SKM-1 treated with dmso at 0.1 percent for 144 hours (cell line): Measurements from ENCODE around the gene PSD2.
A peak's percentile ranks its signal among the peaks of the same experiment; 100 is the strongest.

Experiments
- DNase-seq: peaks from one replicate; lab custom pipeline; 2025; ENCODE audit not compliant: unreplicated experiment; lab: John Stamatoyannopoulos, UW

Gene PSD2

DNA sequence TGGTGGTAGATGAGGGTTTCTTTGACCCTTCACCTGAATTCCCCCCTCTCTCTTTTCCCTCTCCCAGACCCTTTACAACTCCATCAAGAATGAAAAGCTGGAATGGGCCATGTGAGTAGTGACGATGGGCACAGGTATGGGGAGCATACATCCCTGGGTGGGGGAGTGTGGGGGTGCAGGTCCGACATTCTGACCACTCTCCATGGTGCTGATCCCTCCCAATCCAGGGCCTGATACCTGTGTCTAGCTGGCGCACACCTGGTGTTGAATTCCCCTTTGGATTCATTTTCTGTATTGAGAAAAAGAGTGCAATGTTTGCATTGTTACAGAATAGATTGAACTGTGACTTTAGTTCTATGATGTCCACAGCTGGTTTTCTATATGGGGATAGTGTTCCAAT lies 40.0 kb downstream of the PSD2 start:
- DNase-seq: no peak

- no peak for DNase-seq
These were observed 41.0 kb downstream of the PSD2 start for GRCh38 chr5:139836469-139837208.

GRCh38 chr5:139837711-139838380 lies 42.2 kb downstream of the PSD2 start:
- no peak for DNase-seq

- no peak for DNase-seq
These were observed 43.0 kb downstream of the PSD2 start for GRCh38 chr5:139838381-139839197.

DNA sequence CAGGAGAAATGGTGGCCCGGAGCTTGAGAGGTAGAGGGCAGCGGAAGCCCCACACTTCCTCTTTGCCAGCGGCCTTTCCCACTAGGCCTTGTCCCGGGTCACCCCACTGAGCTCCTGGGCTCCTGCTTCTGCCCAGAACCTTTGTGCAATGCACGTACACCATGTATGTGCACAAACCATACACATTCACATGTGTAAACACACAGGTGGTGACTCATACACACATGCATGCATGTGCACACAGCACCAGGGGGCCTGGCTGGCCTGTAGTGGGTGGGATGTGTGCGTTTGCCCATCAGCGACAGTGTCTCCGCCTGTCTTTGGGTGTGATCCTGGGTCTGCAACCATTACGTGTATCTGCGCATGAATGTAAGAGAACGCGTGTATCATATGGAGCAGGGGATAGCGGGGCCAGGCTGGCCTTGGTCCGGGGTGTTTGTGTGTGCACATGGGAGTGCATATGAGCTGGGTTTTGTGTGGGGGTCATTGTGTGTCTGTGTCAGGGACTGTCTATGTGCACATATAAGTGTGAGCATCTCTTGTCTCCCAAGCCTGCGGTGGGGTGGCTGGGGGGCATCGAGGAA lies 43.7 kb downstream of the PSD2 start:
- no peak for DNase-seq

DNA sequence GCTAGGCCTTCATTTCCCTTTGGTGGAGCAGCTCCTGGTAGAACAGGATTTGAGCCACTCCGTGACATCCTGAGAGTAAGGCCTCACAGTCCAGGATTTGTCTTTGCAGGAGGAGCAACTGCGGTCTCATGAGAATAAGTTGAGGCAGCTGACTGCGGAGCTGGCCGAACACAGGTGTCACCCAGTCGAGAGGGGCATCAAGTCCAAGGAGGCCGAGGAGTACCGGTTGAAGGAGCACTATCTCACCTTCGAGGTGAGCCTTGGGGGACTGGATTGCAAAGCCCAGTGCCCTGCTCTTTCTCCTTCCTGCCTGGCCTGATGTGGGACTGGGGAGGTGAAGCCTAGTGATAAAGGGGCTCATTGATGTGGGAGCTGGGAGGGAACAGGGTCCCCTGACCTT lies 44.3 kb downstream of the PSD2 start:
- DNase-seq: no peak

GRCh38 chr5:139841549-139841948 lies 45.9 kb downstream of the PSD2 start:
- no peak for DNase-seq

DNA sequence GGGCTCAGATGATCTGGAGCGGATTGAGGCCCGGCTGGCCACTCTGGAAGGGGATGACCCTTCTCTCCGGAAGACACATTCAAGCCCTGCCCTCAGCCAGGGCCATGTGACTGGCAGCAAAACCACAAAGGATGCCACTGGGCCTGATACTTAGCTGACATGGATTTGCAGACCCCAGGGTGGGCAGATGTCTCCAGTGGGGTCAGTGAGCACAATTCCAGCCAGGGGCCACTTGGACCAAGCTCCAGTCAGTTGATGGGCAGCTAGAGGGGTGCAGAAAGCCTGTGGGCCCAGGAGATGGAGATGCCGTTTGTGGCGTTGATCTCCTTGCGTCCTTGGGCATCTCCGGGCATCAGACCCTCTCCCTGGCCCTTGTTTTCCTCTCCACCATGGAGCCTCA lies 46.7 kb downstream of the PSD2 start:
- DNase-seq: no peak

DNA sequence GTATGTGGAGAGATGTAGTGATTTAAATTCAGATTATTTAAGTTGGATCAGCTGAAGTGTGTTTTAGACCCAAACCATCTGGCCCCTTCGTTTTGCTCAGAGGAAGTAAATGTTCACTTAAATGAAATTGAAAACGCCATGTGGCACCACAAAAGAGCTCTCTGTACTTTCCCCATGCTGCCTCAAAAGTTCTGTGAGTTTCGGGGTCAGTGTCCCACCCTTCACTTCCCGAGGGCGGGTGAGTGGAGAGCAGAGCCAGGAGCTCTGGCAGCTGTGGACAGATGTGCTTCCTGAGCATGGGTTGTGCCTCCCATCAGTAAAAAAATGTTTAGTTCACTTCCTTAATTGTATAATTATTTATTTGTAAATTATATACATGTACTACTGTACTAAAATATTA lies 48.4 kb downstream of the PSD2 start:
- no peak for DNase-seq

- DNase-seq: peak; percentile 69
These were observed 49.0 kb downstream of the PSD2 start for GRCh38 chr5:139844472-139845145.

- no peak for DNase-seq
These were observed 50.5 kb downstream of the PSD2 start for GRCh38 chr5:139845846-139846681.

DNA sequence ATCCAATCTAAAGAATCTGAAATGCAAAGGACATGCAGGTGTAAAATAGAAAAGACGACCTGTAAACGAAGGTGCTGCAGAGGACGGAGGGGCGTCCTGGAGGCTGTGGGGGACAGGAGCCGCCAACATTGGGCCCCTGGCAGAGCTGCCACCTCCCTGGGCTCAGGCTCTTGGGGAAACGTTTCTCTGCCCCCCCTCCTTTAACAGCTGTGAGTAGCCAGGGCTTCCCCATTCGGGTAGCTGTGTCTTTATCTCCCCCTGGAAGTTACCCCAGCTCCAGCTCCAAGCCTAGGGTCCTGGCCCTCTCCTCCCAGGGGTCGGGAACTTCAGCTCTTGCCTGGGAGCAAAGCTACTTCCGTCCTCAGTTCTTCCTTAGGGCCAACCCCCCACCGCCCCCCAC lies 51.5 kb downstream of the PSD2 start:
- no peak for DNase-seq

DNA sequence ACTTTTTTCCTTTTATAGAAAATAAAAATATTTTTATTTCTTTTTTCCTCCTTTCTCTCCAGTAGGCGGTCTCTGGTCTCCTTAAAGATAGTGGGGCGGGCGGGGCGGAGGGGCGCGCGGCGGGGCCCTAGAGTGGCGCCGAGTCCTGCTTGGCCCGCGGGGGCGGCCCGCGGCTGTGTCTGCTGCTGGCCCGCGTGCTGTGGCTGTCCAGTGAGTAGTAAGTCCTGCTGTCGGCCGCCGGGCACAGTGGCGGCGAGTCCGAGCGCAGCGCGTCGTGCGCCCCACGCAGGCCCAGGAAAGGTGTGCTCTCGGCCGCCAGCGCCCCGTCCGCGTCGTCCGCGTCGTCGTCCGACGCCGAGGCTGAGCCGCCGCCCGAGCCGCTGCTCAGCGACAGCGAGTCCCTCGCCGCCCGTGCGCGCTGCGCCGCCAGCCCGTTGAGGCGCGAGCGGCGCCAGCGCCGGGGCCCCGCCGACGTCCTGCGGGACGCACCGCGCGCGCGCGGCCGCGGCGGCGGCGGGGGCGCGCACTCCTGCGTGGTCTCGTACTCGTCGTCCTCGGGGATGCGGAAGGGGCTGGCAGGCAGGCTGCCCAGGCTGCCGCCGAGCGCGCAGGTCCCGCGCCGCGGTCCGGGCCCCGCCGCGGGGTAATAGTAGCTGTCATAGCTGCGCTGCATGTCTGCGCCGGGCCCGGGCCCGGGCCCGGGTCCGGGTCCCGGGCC lies 52.3 kb downstream of the PSD2 start:
- DNase-seq: peak; percentile 66

DNA sequence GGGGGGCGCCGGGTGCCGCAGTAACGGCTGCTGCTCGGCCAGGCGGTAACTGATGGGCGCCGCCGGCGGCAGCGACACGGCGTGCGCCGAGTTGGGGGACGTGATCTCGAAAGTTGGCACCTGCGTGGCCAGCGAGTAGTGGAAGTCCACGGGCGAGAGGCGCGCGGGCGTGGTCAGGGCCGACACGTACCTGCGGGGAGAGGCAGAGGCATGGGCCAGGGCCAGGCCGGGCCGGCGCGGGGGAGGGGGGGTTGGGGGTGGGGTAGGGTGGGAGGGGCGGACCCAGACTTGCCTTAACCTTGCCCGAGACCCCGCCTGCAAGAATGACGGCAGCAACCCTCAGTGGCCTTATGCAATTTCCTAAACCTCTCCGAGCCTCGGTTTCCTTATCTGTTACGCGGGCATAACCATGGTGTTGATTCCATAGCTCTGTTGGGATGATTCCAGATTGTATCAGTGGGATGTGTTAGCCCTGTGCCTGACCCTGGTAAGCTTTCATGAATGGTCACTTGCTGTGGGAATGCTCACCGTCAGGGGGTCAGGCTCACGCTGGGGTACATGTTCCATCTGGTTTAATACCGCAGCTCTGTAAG lies 53.0 kb downstream of the PSD2 start:
- DNase-seq: peak; percentile 35

DNA sequence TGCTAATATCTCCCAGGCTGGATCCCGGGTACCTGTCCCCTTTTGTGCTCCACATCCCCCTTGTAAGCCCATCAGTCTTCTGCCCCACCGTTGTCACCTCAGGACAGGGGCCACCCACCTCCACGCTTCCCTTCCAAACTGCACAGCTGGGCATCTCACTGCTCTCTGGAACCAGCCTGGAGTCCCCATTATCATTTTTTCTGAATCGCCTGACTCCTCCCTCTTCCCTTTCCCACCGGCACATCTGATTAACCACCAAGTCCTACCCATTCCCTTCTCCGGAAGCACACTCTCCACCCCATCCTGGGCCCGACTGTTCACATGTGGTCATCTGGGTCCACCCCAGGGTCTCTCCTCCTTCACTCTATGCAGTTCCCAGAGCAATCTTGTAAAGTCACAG lies 53.9 kb downstream of the PSD2 start:
- DNase-seq: no peak

DNA sequence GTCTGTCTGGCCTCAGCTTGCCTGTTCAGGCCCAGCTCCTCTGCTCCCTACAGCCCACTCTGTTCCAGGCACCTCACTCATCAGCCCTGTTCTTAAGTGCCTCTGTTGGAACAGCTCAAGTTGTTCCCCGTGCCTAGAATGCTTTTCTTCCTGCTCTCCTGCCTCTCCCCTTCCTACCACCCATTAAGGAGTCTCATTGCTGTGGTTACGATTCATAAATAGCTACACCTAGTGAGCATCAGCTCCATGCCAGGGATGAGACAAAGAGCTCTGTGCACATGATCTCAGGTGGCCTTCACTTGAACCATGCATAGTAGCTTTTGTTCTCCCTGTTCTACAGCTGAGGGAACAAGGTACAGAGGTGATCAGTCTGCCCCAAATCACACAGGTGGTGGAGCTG lies 54.3 kb downstream of the PSD2 start:
- DNase-seq: no peak

DNA sequence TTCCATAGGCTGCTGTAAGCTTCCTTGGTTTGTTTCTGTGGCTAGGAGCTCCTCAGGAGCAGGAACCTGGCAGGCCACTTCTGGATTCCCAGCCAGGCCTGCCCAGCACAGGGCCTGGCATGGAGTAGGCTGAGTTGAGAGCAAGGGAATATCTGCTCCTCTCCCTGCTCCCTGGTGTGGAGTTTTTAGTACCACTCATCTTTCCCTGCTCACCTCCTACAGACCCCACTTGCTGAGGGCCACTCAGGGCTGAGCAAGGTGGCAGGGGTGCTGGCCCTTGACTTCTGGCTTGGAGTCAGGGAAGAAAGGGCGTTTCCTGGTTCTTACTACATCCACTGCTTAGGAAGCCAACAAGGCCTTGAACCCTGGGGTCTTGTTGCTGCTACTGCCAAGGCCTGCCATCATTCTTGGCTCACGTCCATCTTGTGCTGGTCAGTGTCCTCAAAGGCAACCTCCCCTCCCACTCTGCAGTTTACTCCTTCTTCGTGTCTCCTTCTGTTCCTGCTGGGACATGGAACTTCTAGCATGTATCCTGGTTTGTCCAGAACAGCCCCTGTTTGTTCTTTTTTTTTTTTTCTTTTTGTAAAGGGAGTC lies 54.9 kb downstream of the PSD2 start:
- DNase-seq: no peak

DNA sequence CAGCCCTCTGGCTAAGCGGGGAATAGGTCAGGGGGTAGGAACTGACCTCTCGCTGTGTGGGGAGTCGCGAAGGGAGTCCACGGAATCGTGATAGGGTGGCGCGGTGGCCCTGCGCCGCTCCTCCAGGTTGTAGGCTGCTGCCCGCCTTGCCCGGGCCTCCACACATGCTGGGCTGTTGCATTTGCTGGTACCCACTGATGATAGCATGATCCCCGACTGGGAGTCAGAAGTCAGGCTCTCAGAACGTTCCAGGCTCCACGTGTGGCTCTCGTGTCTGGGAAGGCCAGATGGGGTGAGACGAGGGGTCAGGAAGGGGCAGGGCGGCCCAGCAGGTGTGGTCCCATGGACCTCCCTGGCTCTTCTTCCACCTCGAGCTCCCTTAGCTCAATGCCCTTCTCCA lies 56.0 kb downstream of the PSD2 start:
- no peak for DNase-seq

DNA sequence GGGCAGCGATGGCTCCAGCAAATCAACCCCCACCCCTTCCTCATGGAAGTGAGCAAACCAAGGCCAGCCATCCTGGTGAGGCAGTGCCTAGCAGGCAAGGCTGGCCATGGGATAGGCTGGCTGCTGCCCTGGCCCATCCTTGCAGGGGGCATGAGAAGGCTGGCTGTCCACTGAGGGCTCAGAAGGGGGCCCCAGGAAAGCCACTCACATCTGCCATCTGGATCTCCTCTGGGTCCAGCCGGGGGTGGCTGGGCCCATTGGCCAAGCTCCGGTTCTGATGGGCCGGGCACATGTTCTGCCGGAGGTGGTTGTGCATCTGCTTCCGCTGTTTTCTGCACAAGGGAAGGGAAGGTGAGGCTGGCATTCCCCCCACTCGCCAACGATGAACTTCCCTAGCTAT lies 57.1 kb downstream of the PSD2 start:
- DNase-seq: no peak
